Medulla oblongata (tissue), 1 donor: ENCODE measurements around the gene TRIM63.
A peak's percentile ranks its signal among the peaks of the same experiment; 100 is the strongest.
"Not testable (repeated sequence)": the region's sequence is repeated elsewhere in the genome, so short reads cannot be mapped to it uniquely, and the experiment has no call there.

ENCODE experiments used
- DNase-seq: peaks from one replicate; pipeline ENCODE4 v3.0.0-alpha.2; 2015; ENCODE audit errors: extremely low spot score

The TRIM63 gene

DNA sequence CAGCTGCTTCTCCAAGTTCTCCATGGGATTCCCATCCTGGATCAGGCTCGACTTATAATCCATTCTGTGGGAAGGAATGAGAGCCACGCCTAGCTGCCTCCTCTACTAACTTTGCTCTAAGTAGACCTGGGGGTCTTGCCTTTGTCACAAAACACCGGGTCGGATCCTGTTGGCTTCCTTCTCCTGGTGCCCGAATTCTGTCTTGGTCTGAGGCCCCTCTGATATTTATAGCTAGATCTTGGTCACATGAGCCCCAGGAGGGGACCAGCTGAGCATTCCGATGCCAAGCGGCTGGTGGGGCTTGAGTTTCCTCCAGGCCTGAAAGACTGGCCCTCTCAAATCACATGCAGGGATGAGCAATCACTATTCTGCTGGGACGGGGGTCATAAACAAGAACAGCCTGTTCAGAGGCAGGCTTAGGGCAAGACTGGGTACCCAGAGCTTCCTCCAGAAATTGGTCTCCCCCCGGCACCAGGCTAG lies at the start of gene TRIM63:
TRIM63 (minus strand) TSS at position 199 of the 480 bp plus-strand sequence; CDS start at position 63, 136 bp downstream.
- no peak for DNase-seq

- no peak for DNase-seq
Measured at GRCh38 chr1:26114165-26114927, 46.9 kb upstream of the TRIM63 start.

- DNase-seq = no peak
Measured at GRCh38 chr1:26112407-26112775, 45.0 kb upstream of the TRIM63 start.

DNA sequence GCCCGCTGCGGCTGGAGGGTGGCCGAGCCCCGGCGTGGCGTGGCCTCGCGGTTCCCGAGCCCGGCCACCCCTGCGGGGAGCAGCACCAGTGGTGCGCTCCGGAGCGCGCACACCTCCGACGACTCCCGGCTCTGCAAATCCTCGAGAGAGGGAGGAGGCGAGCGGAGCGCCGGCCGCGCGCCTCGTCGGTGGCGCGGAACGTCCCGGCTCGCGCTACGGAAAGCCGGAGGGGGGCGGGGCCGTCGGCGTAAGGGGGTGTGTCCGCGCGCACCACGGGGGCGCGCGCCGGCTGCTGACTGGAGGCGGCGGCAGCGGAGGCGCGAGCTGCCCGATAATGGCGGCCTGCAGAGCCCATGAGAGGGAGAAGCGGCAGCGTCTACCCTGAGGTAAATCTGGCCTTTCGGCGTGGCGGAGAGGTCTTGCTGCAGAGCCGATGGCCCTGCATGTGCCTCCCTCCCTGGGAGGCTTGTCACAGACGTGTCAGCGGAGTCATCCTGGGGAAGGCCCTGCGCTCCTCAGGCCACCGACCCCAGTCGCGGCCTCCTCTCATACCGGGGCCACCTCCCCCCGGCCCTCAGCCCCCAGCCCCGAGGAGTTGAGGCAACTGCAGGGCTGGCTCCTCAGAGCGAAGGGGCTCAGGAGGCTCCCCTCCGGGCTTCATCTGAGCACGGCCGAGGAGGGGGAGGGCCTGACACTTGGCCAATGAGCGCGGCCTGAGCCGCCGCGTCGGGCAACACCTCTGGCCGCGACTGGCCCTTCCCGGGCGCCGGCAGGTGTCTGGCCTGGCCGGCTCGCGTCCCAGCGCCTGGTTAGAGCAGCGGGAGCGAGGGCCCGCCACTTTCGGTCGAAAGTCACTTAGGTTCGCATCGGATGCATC lies 44.3 kb upstream of the TRIM63 start, which contains the start of gene PDIK1L:
PDIK1L (plus strand) TSS at position 295 of the 877 bp plus-strand sequence. CDS start 2,485 bp downstream, outside the sequence.
- DNase-seq = peak; percentile 94

DNA sequence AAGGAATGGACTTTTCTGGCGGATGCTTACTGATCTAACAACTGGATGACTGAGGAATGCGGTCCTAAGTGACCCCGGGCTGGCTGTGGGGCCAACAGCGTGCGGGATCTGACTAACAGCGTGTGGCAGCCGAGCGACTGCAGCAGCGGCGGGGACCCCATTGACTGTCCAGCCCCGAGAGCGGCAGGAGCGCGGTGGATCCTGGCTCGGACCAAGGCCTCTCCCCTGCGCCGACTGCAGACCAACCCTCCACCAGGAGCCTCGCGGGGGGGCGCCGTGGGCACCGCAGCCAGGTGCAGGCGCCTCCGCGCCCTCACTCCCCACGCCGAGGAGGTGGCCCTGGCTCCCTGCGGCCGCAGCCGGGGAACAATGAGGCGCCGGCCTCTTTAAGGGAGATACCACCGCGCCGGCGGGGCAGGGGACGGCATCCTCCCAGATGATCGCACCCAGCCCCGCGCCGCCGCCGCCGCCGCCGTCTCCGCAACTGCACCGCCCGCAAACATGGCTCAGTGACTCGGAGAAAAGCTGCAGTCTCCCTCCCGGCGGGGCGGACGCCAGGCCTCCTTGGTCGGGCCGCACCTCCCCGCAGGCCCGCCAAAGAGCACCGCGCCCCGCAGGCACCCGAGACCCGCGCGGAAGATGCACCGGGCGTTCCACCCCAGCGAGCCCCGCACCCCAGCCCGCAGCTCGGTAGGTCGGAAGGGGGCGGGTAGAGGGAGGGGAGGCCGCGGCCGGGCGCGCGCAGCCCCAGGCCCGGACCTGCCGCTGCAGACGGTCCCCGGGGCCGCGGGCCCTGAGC lies 43.5 kb upstream of the TRIM63 start:
- DNase-seq = peak; percentile 75

GRCh38 chr1:26109229-26110164 lies 42.1 kb upstream of the TRIM63 start:
- no peak for DNase-seq

DNA sequence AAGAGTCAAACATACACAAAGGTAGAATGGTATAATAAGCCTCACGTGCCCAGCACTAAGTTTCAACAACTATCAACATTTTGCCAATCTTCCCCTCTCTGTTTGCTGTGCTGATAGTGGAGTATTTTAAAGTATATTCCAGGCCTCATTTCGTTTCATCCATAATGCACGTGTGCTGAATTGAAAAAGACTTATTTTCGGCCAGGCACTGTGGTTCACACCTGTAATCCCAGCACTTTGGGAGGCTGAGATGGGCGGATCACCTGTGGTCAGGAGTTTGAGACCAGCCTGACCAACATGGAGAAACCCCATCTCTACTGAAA lies 37.8 kb upstream of the TRIM63 start:
- DNase-seq = not testable (repeated sequence)

- DNase-seq = no peak
Measured at GRCh38 chr1:26102526-26102925, 35.1 kb upstream of the TRIM63 start.

GRCh38 chr1:26102119-26102518 lies 34.7 kb upstream of the TRIM63 start:
- no peak for DNase-seq

DNA sequence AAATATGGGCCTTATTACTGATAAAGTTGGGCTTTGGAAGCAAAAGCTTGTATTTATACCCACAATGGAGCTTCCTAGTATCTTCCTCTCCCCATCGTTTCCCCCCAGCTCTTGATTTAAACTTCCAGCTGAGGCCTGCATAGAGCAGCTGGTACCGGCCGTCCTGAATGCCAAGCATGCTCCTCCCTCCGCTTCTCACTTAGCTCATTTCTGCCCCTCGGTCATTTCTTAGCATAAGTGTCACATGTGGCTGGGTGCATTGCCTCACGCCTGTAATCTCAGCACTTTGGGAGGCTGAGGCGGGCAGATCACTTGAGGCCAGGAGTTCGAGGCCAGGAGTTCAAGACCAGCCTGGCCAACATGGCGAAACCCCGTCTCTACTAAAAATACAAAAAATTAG lies 32.8 kb upstream of the TRIM63 start:
- DNase-seq = not testable (repeated sequence)

DNA sequence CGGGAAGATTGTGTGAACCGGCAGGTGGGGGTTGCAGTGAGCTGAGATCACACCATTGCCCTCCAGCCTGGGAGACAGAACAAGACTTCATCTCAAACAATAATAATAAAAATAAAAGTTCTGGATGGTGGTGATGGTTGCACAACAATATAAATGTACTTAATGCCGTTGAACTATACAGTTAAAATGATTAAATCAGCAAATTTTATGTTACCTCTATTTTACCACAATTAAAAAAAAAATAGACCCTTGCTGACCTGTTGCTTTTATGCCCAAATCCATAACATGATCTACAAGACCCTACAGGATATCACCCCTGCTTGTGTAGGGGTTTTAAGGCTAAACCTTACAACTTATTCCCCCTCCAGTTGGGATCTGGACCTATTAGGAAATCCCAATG lies 32.4 kb upstream of the TRIM63 start:
- DNase-seq = no peak

DNA sequence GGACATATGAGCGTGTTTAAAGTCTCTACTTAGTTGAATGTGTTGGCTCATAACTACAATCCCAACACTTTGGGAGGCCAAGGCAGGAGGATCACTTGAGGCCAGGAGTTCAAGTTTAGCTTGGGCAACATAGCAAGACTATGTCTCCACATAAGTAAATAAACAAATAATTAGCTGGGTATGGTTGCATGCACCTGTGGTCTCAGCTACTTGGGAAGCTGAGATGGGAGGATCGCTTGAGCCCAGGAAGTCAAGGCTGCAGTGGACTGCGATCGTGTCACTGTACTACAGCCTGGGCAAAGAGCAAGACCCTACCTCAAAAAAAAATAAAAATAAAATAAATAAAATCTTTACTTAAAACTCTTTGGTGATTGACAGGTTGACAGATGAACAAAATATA lies 31.2 kb upstream of the TRIM63 start:
- no peak for DNase-seq

DNA sequence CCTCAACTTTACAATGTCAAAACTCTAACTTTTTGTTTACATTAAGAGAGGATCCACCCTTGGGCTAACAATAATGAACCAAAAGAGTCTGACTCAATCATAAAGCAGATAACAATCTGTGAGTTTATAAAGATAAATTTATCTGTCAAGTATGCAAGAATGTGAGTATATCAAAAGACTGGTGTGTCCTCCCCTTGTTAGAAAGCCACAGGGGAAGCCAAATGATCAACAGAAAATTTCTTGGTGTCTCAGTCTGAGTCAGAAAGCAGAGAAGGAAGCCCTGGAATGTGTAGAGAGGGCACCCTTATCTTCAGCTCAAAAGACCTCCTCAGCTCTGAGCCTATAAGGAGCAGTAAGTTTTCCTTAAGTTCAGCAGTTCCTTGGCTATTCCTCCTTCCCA lies 30.3 kb upstream of the TRIM63 start:
- no peak for DNase-seq

DNA sequence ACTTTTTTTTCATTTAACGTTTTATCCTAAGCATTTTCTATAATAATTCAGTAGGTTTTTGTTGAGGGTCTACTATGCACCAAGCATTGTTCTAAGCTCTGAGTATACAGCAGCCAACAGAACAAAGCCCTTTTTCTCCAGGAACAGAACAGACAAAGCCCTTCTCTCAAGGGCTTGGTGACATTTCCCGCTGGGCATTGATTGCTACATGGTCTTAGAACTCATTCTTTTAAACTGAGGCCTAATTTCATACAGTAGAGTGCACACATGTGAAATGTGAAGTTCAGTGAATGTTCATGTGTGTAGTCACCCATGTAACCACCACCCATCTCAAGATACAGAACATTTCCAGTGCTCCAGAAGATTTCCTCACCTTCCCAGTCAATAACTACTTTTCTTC lies 29.0 kb upstream of the TRIM63 start:
- peak; percentile 80 for DNase-seq

DNA sequence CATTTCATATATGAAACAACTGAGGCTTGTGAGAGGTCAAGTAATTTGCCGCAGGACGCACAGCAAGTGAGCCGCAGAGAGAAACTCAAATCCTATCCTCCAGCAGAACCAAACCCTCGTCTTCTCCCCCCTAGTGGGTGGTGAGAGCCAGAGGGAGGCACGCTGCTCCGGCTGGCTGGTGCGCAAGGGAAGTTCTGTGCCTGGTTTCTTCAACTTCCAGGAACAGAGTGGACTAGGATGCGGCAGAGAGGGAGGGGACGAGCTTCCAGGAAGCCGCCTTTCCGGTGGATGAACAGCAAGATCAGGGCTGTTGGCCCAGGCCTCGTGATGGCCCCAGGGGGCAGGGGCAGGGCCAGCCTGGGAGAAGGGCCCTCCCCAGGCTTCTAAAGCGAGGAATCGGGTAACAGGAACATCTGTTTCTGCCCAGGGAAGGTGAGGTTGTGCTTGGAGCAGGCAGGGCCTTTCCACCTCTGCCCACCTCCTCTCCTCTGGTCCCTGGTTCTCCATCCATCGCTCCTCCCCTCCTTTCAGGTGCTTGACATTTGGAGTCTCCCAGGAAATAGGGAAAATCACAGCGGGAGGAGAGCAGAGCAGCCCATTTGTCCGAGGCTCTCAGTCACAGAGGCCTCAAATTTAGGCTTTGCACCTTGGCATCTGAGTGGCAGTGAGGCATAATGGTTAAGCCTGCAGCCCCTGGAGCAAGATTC lies 27.4 kb upstream of the TRIM63 start:
- DNase-seq = no peak

GRCh38 chr1:26094076-26094669 lies 26.7 kb upstream of the TRIM63 start:
- DNase-seq = no peak

DNA sequence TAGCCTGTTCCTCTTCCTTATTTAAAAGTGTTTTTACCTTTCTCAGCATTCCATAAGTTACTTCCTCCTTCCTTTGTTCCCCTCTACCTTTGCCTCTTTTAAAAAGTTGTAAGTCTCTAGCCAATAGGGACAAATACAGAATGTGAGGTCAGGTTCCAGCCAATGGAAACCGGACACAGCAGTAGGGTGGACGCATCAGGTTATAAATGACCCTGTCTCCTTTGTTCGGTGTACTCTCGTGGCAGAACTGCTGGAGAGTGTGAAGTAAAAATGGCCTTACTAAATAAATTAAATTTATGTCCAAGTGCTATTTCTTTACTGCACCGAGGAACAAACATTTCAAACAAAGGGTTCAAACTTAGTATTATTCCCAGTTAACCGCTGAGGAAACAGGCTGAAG lies 26.1 kb upstream of the TRIM63 start:
- not testable (repeated sequence) for DNase-seq

DNA sequence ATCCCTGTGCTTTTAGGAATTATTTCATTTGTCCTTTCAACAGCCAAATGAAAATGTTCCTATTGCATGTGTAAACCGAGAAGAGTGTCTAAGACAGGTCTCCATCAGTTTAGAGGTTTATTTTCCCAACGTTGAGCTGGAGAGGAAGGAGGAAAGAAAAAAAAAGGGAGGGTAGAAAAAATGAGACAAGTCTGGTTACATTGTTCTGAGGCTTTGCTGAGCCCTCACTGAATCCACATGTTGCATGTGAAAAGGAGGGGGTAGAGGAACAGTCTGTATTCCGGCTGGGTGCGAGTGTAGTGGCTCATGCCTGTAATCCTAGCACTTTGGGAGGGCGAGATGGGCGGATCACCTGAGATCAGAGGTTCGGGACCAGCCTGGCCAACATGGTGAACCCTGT lies 25.0 kb upstream of the TRIM63 start:
- DNase-seq = no peak

DNA sequence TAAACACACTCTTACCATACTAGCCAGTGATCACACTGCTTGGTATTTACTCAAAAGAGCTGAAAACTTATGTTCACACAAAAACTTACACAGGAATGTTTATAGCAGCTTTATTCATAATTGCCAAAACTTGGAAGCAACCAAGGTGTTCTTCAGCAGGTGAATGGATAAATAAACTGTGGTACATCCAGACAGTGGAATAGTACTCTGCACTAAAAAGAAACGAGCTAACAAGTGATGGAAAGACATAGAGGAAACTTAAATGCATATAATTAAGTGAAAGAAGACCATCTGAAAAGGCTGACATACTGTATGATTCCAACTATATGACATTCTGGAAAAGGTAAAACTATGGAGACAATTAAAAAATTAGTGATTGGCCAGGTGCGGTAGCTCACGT lies 23.5 kb upstream of the TRIM63 start:
- DNase-seq = no peak

DNA sequence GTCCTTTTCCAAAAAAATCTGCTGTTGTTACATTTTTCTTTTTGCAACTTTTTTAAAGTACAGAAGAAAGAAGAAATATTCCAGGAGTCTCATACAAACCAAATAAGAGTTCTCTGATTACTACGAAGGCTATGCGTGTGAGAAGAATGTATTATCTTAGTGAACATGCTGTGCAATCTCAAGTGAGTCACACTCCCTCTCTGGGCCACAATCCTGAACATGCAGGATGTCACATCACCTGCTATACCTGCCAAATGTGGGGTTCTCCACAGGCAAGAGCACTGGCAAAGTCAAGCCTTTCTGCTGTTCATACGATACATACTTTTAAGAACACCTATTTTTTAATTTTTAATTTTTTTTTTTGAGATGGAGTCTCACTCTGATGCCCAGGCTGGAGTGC lies 21.7 kb upstream of the TRIM63 start:
- DNase-seq = no peak
